ENCODE results near the gene DTWD1. TPM values are rescaled to one million over a fixed set of nuclear protein-coding genes. Genes with fewer than 3 reads are reported as not detected.

DTWD1 gene
- total and polyA plus RNA-seq, 2 donors (not counting 3 experiments of a cell fraction or from before 2014, with no cell fraction given) = 4.6 to 20.1 TPM

DNA sequence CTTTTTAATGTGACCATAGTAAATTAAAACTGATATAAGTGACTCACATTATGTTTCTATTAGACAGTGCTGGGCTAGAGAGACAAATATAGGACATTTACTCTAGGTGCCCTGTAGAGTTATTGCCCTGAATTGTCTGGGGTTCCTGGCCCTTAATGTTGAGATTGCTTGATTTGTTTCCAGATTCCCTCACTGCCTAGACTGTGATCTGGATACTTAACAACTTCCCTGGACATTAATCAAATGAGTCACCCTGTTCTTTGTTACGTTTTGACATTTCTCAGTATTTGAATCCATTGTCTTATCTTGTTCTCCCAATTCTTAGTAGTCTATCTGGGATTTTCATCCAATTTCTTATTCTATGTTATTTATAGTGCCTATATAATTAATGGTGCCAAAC is 65.8 kb downstream of the DTWD1 start:
- H3K27me3 ChIP-seq (ENCODE audit: control insufficient read depth in 2 of 2, insufficient read depth in 2 of 2, low read length in 2 of 2) = peaks cover 0 to 2% of the 10 kb centered on the region in 2 experiments
- ChIA-PET CTCF (no interaction called here), POLR2A (no interaction called here)
- DNase-seq (ENCODE audit: low read depth, low spot score) = peak; percentile 29
- no peak overlapping the region for H3K9ac ChIP-seq (replicated peaks; ENCODE audit: extremely low read depth, insufficient read depth, low read length)
- no peaks in the 10 kb centered on the region for H3K4me1 ChIP-seq (ENCODE audit: control insufficient read depth, extremely low read depth, insufficient read depth, low read length)
- no peak for TF ChIP-seq POLR2A (IDR thresholded peaks at IDR 0.05; ENCODE audit: low read depth, low read length)
- peak; percentile 28 for TF ChIP-seq FOS (IDR thresholded peaks at IDR 0.05; ENCODE audit: borderline replicate concordance, insufficient read depth, low read length)
- TF ChIP-seq JUN (IDR thresholded peaks at IDR 0.05; ENCODE audit: borderline replicate concordance, insufficient read depth, insufficient read length, low read depth) = peak; percentile 8
- BruUV-seq (replicated peaks) = no TSS peak
- H4K20me1 ChIP-seq (replicated peaks; ENCODE audit: control insufficient read depth, extremely low read depth, insufficient read depth, low read length) = no peaks in the 10 kb centered on the region
- H3K4me3 ChIP-seq (replicated peaks in 1 of 3; ENCODE audit: insufficient read depth in 1 of 3, low read depth in 1 of 3, low read length in 3 of 3) = no peak overlapping the region
- intact Hi-C loops (cut with micrococcal nuclease) = no loop called here
- FAIRE-seq = peak; percentile 21
- H3K36me3 ChIP-seq (ENCODE audit: control insufficient read depth in 2 of 2, extremely low read depth in 1 of 2, insufficient read depth in 2 of 2, low read length in 2 of 2) = no peaks in the 10 kb centered on the region
- H3K27ac ChIP-seq (ENCODE audit: insufficient read depth, low read depth, low read length) = no peak overlapping the region
- no peaks in the 10 kb centered on the region for H3K79me2 ChIP-seq (ENCODE audit: control insufficient read depth, insufficient read depth, low read length)
- no peaks in the 10 kb centered on the region for H3K9me1 ChIP-seq (replicated peaks; ENCODE audit: control insufficient read depth, extremely low read depth, insufficient read depth, low read length)
- no peaks in the 10 kb centered on the region for H3K9me3 ChIP-seq (replicated peaks; ENCODE audit: control insufficient read depth, insufficient read depth, low read length)
- H2AFZ ChIP-seq (ENCODE audit: low read depth, low read length) = no peak overlapping the region
- H3K4me2 ChIP-seq (ENCODE audit: insufficient read depth, low read length) = no peak overlapping the region
- dilution Hi-C loops (cut with MboI; ENCODE audit: extremely low pct_ligation_motif_present, low sequenced_read_pairs) = no loop called here

DNA sequence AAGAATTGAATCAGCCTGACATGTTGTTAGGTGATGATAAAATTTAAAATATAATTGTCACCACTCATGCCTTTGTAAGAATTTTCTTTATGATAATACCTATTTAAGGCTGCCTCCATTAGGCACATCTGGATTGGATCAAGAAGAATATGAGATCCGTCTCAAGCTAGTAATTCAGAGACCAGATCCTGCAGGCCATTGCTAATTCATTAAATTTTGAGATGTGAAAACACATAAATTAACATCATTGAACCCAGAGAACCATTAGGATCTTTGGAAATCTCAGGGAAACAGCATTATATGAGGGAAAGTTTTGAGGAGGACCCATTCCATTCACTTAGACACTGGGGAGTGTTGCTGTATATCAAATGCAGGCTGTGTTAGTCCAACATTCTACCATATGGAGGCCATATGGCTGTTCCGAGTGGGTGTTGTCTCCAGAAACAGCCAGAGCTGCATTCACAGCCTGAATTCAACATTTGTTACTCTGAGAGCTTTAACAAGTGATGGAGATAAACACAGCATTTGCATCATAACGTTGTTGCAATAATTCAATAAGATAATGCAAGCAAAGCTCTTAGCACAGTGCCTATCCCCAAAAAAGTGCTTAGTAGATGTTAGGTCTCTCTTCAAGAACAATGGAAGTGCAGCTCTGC is 67.4 kb downstream of the DTWD1 start:
- POLR2A ChIA-PET = no interaction called here
- Histone ChIP-seq H2AFZ (ENCODE audit: low read depth, low read length) (no peak overlapping the region), H3K27ac (ENCODE audit: insufficient read depth, low read depth, low read length) (no peak overlapping the region), H4K20me1 (replicated peaks; ENCODE audit: control insufficient read depth, extremely low read depth, insufficient read depth, low read length) (no peaks in the 10 kb centered on the region), H3K9me1 (replicated peaks; ENCODE audit: control insufficient read depth, extremely low read depth, insufficient read depth, low read length) (no peaks in the 10 kb centered on the region), H3K27me3 (ENCODE audit: control insufficient read depth in 2 of 2, insufficient read depth in 2 of 2, low read length in 2 of 2) (no peaks in the 10 kb centered on the region), H3K4me2 (ENCODE audit: insufficient read depth, low read length) (no peak overlapping the region), H3K4me3 (replicated peaks in 1 of 3; ENCODE audit: insufficient read depth in 1 of 3, low read depth in 1 of 3, low read length in 3 of 3) (no peak overlapping the region), H3K4me1 (ENCODE audit: control insufficient read depth, extremely low read depth, insufficient read depth, low read length) (no peaks in the 10 kb centered on the region), H3K36me3 (ENCODE audit: control insufficient read depth in 2 of 2, extremely low read depth in 1 of 2, insufficient read depth in 2 of 2, low read length in 2 of 2) (no peaks in the 10 kb centered on the region), H3K9ac (replicated peaks; ENCODE audit: extremely low read depth, insufficient read depth, low read length) (no peak overlapping the region), H3K9me3 (replicated peaks; ENCODE audit: control insufficient read depth, insufficient read depth, low read length) (no peaks in the 10 kb centered on the region), H3K79me2 (ENCODE audit: control insufficient read depth, insufficient read depth, low read length) (no peaks in the 10 kb centered on the region)
- no TSS peak for BruUV-seq (replicated peaks)
- intact Hi-C loops (cut with micrococcal nuclease) = no loop called here
- DNase-seq (ENCODE audit: low read depth, low spot score) = no peak
- dilution Hi-C loops (cut with MboI; ENCODE audit: extremely low pct_ligation_motif_present, low sequenced_read_pairs) = no loop called here
- TF ChIP-seq POLR2A (IDR thresholded peaks at IDR 0.05; ENCODE audit: low read depth, low read length) (no peak), JUN (IDR thresholded peaks at IDR 0.05; ENCODE audit: borderline replicate concordance, insufficient read depth, insufficient read length, low read depth) (no peak), GATA2 (IDR thresholded peaks at IDR 0.05; ENCODE audit: insufficient read depth, insufficient read length, low read depth, low read length) (no peak), EZH2 (IDR thresholded peaks at IDR 0.05; ENCODE audit: borderline replicate concordance, low read depth, low read length, severe bottlenecking) (no peak), MYC (IDR thresholded peaks at IDR 0.05; ENCODE audit: low read depth, low read length) (no peak), FOS (IDR thresholded peaks at IDR 0.05; ENCODE audit: borderline replicate concordance, insufficient read depth, low read length) (no peak), POLR2AphosphoS5 (IDR thresholded peaks at IDR 0.05; ENCODE audit: insufficient read depth, low read depth, low read length) (no peak)
- TF ChIP-seq, protein P1, sequence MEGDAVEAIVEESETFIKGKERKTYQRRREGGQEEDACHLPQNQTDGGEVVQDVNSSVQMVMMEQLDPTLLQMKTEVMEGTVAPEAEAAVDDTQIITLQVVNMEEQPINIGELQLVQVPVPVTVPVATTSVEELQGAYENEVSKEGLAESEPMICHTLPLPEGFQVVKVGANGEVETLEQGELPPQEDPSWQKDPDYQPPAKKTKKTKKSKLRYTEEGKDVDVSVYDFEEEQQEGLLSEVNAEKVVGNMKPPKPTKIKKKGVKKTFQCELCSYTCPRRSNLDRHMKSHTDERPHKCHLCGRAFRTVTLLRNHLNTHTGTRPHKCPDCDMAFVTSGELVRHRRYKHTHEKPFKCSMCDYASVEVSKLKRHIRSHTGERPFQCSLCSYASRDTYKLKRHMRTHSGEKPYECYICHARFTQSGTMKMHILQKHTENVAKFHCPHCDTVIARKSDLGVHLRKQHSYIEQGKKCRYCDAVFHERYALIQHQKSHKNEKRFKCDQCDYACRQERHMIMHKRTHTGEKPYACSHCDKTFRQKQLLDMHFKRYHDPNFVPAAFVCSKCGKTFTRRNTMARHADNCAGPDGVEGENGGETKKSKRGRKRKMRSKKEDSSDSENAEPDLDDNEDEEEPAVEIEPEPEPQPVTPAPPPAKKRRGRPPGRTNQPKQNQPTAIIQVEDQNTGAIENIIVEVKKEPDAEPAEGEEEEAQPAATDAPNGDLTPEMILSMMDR (IDR thresholded peaks at IDR 0.05; ENCODE audit: extremely low read depth in 1 of 2, insufficient read depth in 1 of 2, low read depth in 1 of 2, low read length in 2 of 2) = no peak
- TF ChIP-seq, protein P2, sequence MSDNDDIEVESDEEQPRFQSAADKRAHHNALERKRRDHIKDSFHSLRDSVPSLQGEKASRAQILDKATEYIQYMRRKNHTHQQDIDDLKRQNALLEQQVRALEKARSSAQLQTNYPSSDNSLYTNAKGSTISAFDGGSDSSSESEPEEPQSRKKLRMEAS (IDR thresholded peaks at IDR 0.05; ENCODE audit: insufficient read depth, insufficient read length) = no peak
- CTCF ChIA-PET = no interaction called here
- FAIRE-seq = no peak

Measured in endothelial cell of umbilical vein (primary cell).